H9 (cell line): Measurements from ENCODE around the gene RAD17. TPM values are rescaled to one million over a fixed set of nuclear protein-coding genes. Genes with fewer than 3 reads are reported as not detected.

Experiments
- DNase-seq: peaks from one replicate; pipeline ENCODE4 v3.0.0-alpha.2; 2017
- H2AFZ ChIP-seq: one replicate; pipeline ENCODE4 v1.6.1; 2013; ENCODE audit warnings: mild to moderate bottlenecking, low read length, control low read depth, moderate library complexity
- H2AK5ac ChIP-seq: 2 replicates; pipeline ENCODE4 v1.6.1; 2013; ENCODE audit warnings: low read length, control low read depth, mixed read lengths; ENCODE audit not compliant: insufficient read length
- H2BK120ac ChIP-seq: one replicate; pipeline ENCODE4 v1.6.1; 2013; ENCODE audit warnings: low read depth, mild to moderate bottlenecking, low read length, control low read depth, inconsistent platforms; ENCODE audit not compliant: poor library complexity, severe bottlenecking
- H2BK12ac ChIP-seq: 2 replicates; pipeline ENCODE4 v1.6.1; 2013; ENCODE audit warnings: low read length, control low read depth, mixed read lengths, low read depth; ENCODE audit not compliant: insufficient read length
- H2BK15ac ChIP-seq: 2 replicates; pipeline ENCODE4 v1.6.1; 2013; ENCODE audit warnings: low read depth, low read length, control low read depth
- H2BK20ac ChIP-seq: one replicate; pipeline ENCODE4 v1.6.1; 2013; ENCODE audit warnings: low read depth, mild to moderate bottlenecking, low read length, control low read depth, inconsistent platforms; ENCODE audit not compliant: poor library complexity, severe bottlenecking
- H2BK5ac ChIP-seq: 2 replicates; pipeline ENCODE4 v1.6.1; 2013; ENCODE audit warnings: low read length, control low read depth, mixed read lengths; ENCODE audit not compliant: insufficient read length
- H3K14ac ChIP-seq: 2 replicates; pipeline ENCODE4 v1.6.1; 2013; ENCODE audit warnings: low read length, control low read depth; ENCODE audit not compliant: insufficient read depth
- H3K18ac ChIP-seq: 2 replicates; pipeline ENCODE4 v1.6.1; 2013; ENCODE audit warnings: low read depth, mild to moderate bottlenecking, mixed read lengths, low read length, control low read depth; ENCODE audit not compliant: insufficient read length
- H3K23ac ChIP-seq: 2 replicates; pipeline ENCODE4 v1.6.1; 2013; ENCODE audit warnings: low read length, control low read depth, mixed read lengths, low read depth; ENCODE audit not compliant: insufficient read length
- H3K23me2 ChIP-seq: 2 replicates; pipeline ENCODE4 v1.6.1; 2013; ENCODE audit warnings: low read depth, mild to moderate bottlenecking, mixed read lengths, low read length, control low read depth; ENCODE audit not compliant: insufficient read length, poor library complexity, severe bottlenecking
- H3K27ac ChIP-seq: 2 replicates; pipeline ENCODE4 v1.5.1; 2013; ENCODE audit warnings: low read length, control low read depth, mixed read lengths, low read depth; ENCODE audit not compliant: insufficient read length
- H3K27me3 ChIP-seq: 2 replicates; pipeline ENCODE4 v1.6.1; 2013; ENCODE audit warnings: low read length, control low read depth, inconsistent platforms; ENCODE audit not compliant: insufficient read depth
- H3K4ac ChIP-seq: 2 replicates; pipeline ENCODE4 v1.6.1; 2013; ENCODE audit warnings: low read depth, mild to moderate bottlenecking, control low read depth, inconsistent platforms, low read length, moderate library complexity
- H3K4me1 ChIP-seq: 2 replicates; pipeline ENCODE4 v1.6.1; 2013; ENCODE audit warnings: low read length, control low read depth, inconsistent platforms; ENCODE audit not compliant: insufficient read depth
- H3K4me2 ChIP-seq: 2 replicates; pipeline ENCODE4 v1.6.1; 2013; ENCODE audit warnings: low read length, control low read depth, mixed read lengths; ENCODE audit not compliant: insufficient read length, insufficient read depth
- H3K56ac ChIP-seq: 2 replicates; pipeline ENCODE4 v1.6.1; 2013; ENCODE audit warnings: low read depth, mild to moderate bottlenecking, mixed read lengths, low read length, control low read depth; ENCODE audit not compliant: insufficient read length
- H3K79me1 ChIP-seq: 2 replicates; pipeline ENCODE4 v1.6.1; 2013; ENCODE audit warnings: low read depth, mild to moderate bottlenecking, moderate library complexity, low read length, control low read depth, inconsistent platforms; ENCODE audit not compliant: insufficient read depth, poor library complexity, severe bottlenecking
- H3K79me2 ChIP-seq: 2 replicates; pipeline ENCODE4 v1.6.1; 2013; ENCODE audit warnings: low read length, control low read depth, inconsistent platforms; ENCODE audit not compliant: insufficient read depth
- H3K9ac ChIP-seq: 2 replicates; pipeline ENCODE4 v1.6.1; 2013; ENCODE audit warnings: low read length, control low read depth, mixed read lengths; ENCODE audit not compliant: insufficient read length; ENCODE audit errors: extremely low read depth
- H3K9me3 ChIP-seq: one replicate; pipeline ENCODE4 v1.6.1; 2013; ENCODE audit warnings: low read depth, low read length, inconsistent platforms; ENCODE audit not compliant: control insufficient read depth
- H3T11ph ChIP-seq: one replicate; pipeline ENCODE4 v1.6.1; 2013; ENCODE audit warnings: mild to moderate bottlenecking, low read length, control low read depth, inconsistent platforms
- H4K20me1 ChIP-seq: one replicate; pipeline ENCODE4 v1.6.1; 2013; ENCODE audit not compliant: control insufficient read depth, insufficient read length, insufficient read depth
- H4K5ac ChIP-seq: 2 replicates; pipeline ENCODE4 v1.6.1; 2013; ENCODE audit warnings: low read depth, mild to moderate bottlenecking, mixed read lengths, low read length, control low read depth; ENCODE audit not compliant: insufficient read length
- H4K8ac ChIP-seq: replicated peaks from 2 replicates; pipeline ENCODE4 v1.6.1; 2013; ENCODE audit warnings: low read length, control low read depth, mixed read lengths, low read depth; ENCODE audit not compliant: insufficient read length
- H4K91ac ChIP-seq: 2 replicates; pipeline ENCODE4 v1.6.1; 2013; ENCODE audit warnings: low read depth, mild to moderate bottlenecking, moderate library complexity, mixed read lengths, low read length, control low read depth; ENCODE audit not compliant: insufficient read length
- H3K27ac Mint-ChIP-seq, 3 experiments: 2 replicates in 2 of 3; 3 replicates in 1 of 3; pipeline ENCODE4 v1.8.0; 2020 to 2021; ENCODE audit warnings: mixed read lengths in 3 of 3, mild to moderate bottlenecking in 1 of 3, moderate library complexity in 1 of 3
- H3K27me3 Mint-ChIP-seq: 2 replicates; pipeline ENCODE4 v1.8.0; 2021; ENCODE audit warnings: low read depth, mild to moderate bottlenecking, moderate library complexity, mixed read lengths
- H3K36me3 Mint-ChIP-seq, 3 experiments: 2 replicates in 2 of 3; 3 replicates in 1 of 3; pipeline ENCODE4 v1.8.0; 2020 to 2021; ENCODE audit warnings: low read depth in 3 of 3, mixed read lengths in 3 of 3; ENCODE audit not compliant: insufficient read depth in 1 of 3
- H3K4me1 Mint-ChIP-seq, 2 experiments: 2 replicates each; pipeline ENCODE4 v1.8.0; 2020; ENCODE audit warnings: mixed read lengths in 2 of 2
- H3K4me3 Mint-ChIP-seq, 2 experiments: 2 replicates in 1 of 2; 3 replicates in 1 of 2; pipeline ENCODE4 v1.8.0; 2020 to 2021; ENCODE audit warnings: mild to moderate bottlenecking in 2 of 2, mixed read lengths in 2 of 2, moderate library complexity in 1 of 2
- H3K9me3 Mint-ChIP-seq, 2 experiments: 2 replicates in 1 of 2; 3 replicates in 1 of 2; pipeline ENCODE4 v1.8.0; 2020; ENCODE audit warnings: mild to moderate bottlenecking in 2 of 2, mixed read lengths in 2 of 2, moderate library complexity in 1 of 2
- WGBS: extraction: QIAGEN DNeasy Blood & Tissue Kit; methylation state at CpG from one replicate; pipeline ENCODE4 v1.1.7; 2013; ENCODE audit warnings: missing lambda C conversion rate, low lambda C conversion rate, mixed read lengths; ENCODE audit not compliant: insufficient read length; ENCODE audit errors: extremely low coverage; 5-methylcytosine and 5-hydroxymethylcytosine counted together
- total RNA-seq: library from RNA; stranded (reverse); gene quantifications from 2 replicates; pipeline ENCODE4 v1.2.1, GENCODE V29; 2021
- TF ChIP-seq, protein P1 (sequence below): fragments of 200-600 bp; sonication (generic); conservative IDR thresholded peaks from 3 replicates; pipeline ENCODE4 v1.8.0; 2021; ENCODE audit warnings: antibody characterized with exemption, mild to moderate bottlenecking

RAD17 gene
- total RNA-seq, 1 experiment from 2014 or later = 31.9 TPM

GRCh38 chr5:69444127-69444754 is 74.6 kb downstream of the RAD17 start:
- H3K14ac ChIP-seq = no peak overlapping the region
- Mint-ChIP-seq H3K27ac (0 out of 7 replicates have a peak overlapping the region, but pooled peaks of 1 of the 3 experiments have one; percentile 1), H3K4me1 (no peaks in the 10 kb centered on the region), H3K4me3 (no peak overlapping the region), H3K36me3 (peaks cover 0 to 18% (median 15%) of the 10 kb centered on the region in 3 experiments; a peak in 4 of 7 replicates), H3K9me3 (no peaks in the 10 kb centered on the region), H3K27me3 (no peaks in the 10 kb centered on the region)
- H3K27ac ChIP-seq = no peak overlapping the region
- H4K8ac ChIP-seq = no peak overlapping the region
- H3K27me3 ChIP-seq = no peaks in the 10 kb centered on the region
- H2BK12ac ChIP-seq = no peak overlapping the region
- H3K23ac ChIP-seq = no peak overlapping the region
- no peaks in the 10 kb centered on the region for H3K79me2 ChIP-seq
- no peak overlapping the region for H3K18ac ChIP-seq
- H3K23me2 ChIP-seq = no peaks in the 10 kb centered on the region
- H3K4me1 ChIP-seq = no peaks in the 10 kb centered on the region
- H3K79me1 ChIP-seq = no peaks in the 10 kb centered on the region
- no peak overlapping the region for H2BK5ac ChIP-seq
- no peak overlapping the region for H2BK120ac ChIP-seq
- H4K91ac ChIP-seq = no peak overlapping the region
- H2AFZ ChIP-seq = no peak overlapping the region
- no peak overlapping the region for H2BK15ac ChIP-seq
- no peak overlapping the region for H3K4ac ChIP-seq
- no peak overlapping the region for H2AK5ac ChIP-seq
- no peak overlapping the region for H4K5ac ChIP-seq
- no peak overlapping the region for H3K56ac ChIP-seq
- H2BK20ac ChIP-seq = no peak overlapping the region
- no peaks in the 10 kb centered on the region for H3K9me3 ChIP-seq
- DNase-seq = no peak
- H3T11ph ChIP-seq = no peak overlapping the region
- no peak overlapping the region for H3K4me2 ChIP-seq
- TF ChIP-seq, protein P1, sequence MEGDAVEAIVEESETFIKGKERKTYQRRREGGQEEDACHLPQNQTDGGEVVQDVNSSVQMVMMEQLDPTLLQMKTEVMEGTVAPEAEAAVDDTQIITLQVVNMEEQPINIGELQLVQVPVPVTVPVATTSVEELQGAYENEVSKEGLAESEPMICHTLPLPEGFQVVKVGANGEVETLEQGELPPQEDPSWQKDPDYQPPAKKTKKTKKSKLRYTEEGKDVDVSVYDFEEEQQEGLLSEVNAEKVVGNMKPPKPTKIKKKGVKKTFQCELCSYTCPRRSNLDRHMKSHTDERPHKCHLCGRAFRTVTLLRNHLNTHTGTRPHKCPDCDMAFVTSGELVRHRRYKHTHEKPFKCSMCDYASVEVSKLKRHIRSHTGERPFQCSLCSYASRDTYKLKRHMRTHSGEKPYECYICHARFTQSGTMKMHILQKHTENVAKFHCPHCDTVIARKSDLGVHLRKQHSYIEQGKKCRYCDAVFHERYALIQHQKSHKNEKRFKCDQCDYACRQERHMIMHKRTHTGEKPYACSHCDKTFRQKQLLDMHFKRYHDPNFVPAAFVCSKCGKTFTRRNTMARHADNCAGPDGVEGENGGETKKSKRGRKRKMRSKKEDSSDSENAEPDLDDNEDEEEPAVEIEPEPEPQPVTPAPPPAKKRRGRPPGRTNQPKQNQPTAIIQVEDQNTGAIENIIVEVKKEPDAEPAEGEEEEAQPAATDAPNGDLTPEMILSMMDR = no peak
- no peak overlapping the region for H3K9ac ChIP-seq
- WGBS = no CpG with 5 or more reads among the region's 7 CpGs
- no peaks in the 10 kb centered on the region for H4K20me1 ChIP-seq
